K562 treated with DMSO at 1 percent for 4 hours (cell line): ENCODE data around the gene DDR2. TPM values are rescaled to one million over a fixed set of nuclear protein-coding genes. Genes with fewer than 3 reads are reported as not detected.

Experiments
- total RNA-seq: library from RNA; unstranded; fragments of 300-600 nt; gene quantifications from 2 replicates; pipeline ENCODE4 v1.2.3, GENCODE V29; 2022; ENCODE audit not compliant: insufficient read depth

DDR2 gene
- 0.64 and 0.79 TPM in 2 replicates for total RNA-seq

GRCh38 chr1:162632217-162632666 lies at the start of gene DDR2:
Gene DDR2 (plus strand): TSS chr1:162632464. CDS start chr1:162719064, 86,600 bp downstream.

GRCh38 chr1:162790303-162790984 lies 158.2 kb downstream of the DDR2 start, which contains the start of gene HSD17B7:
Gene HSD17B7 (plus strand): TSS chr1:162790702. CDS start chr1:162790801, 99 bp downstream.

Other genes starting within 250 kb of the DDR2 start
- not detected in 2 replicates for gene SH2D1B, start 220.3 kb upstream of the DDR2 start, total RNA-seq
- gene UHMK1, start 134.6 kb upstream of the DDR2 start, total RNA-seq: 15.7 and 17.3 TPM in 2 replicates
- 51.1 and 62.8 TPM in 2 replicates for gene UAP1, start 70.7 kb upstream of the DDR2 start, total RNA-seq
- 7.4 and 14.0 TPM in 2 replicates for gene HSD17B7, start 158.2 kb downstream of the DDR2 start, total RNA-seq
- not detected in 2 replicates for gene CCDC190, start 228.7 kb downstream of the DDR2 start, total RNA-seq